SH-SY5Y (cell line): ENCODE results near the gene NEIL1.

ENCODE experiments used
- GATA2 ChIP-seq: IDR thresholded peaks from 2 replicates; pipeline ENCODE4 v1.6.1; 2011; ENCODE audit warnings: mild to moderate bottlenecking, low read depth, low read length
- GATA3 ChIP-seq: IDR thresholded peaks from 2 replicates; pipeline ENCODE4 v1.6.1; 2011; ENCODE audit warnings: low read depth, mild to moderate bottlenecking, low read length, moderate library complexity

The NEIL1 gene

DNA sequence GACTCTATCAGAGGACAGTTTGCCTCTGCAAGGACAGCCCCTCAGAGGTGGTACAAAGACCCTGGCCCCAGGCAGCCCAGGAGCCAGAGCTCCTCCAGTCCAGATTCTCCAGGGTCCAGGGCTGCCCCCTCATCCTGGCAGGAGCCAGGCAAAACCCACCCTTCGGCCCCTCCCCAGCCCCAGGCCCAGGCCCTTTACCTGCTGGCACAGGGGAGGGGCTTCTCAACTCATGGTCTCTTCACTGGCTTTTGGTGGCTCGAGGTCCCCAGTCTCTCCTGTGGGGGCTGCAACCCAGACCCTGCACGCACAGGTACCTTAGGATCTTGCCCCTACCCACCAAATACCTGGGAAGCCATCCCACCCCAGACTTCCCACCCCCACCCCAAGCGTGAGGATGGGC is 8.5 kb downstream of the NEIL1 start:
- TF ChIP-seq GATA2, result no peak
- TF ChIP-seq GATA3, result no peak

DNA sequence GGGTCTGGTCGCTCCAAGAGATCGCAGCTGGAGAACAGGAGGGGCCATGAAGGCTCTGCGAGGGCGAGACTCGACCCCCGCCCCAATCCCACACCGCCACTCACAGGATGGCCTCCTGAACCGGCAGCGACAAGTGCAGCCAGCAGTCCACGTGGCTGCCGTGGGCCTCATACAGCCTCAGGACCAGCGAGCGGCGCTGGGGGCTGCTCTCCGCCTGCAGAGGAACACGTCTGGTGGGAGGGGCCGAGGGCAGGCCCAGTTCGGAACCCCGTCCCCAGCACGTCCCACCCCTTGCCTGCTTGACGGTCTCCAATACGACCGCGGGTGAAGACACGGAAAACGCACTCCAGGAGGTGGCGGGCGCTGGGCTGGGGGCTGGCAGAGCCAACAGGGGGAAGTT is 9.2 kb downstream of the NEIL1 start:
- TF ChIP-seq GATA2 (no peak), GATA3 (no peak)

DNA sequence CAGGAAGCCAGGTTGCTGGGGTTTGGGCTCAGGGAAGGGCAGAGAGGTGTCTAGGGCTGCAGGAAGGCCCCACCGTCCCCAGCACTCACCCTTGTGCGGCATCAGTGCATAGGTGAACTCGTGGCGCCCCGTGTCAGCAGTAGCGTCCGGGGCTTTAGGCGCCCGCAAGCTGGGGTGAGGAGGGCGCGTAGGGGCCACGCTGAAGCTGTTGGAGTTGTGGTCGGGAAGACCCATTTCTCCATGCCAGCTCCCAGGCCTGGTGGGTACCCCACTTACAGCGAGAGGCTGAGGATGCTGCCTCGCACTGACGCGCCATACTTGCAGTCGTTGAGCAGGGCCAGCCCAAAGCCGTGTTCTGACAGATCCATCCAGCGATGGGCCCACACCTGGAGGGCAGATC is 9.7 kb downstream of the NEIL1 start:
- TF ChIP-seq GATA3, result no peak
- no peak for TF ChIP-seq GATA2

DNA sequence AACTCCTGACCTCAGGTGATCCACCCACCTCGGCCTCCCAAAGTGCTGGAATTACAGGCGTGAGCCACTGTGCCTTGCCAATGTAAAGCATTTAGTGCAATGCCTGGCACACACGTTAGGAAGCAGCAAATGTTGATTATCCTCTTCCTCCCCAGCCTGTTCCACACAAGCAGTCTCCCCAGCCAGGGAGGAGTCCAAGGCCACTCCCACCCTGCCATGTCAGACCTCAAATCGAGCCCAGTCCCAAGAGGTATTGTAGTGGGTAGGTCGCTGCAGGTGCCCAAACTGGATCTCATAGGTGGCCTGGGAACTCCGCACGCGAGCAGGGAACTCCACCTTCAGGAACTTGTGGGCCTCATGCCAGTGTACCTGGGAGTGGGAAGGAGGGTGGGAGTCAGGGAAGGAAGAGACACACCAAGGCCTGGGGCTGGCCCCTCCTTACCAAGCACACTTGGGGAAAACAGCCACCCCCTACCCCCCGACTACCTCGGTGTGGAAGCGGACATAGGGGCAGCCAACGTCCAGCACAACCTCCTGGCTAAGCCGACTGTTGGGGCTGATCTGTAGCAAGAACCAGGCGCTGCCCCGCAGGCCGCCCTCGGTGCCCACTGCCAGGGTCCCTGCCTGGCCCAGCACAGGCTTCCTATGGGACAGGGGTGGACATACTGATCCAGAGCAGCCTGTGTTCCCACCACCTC is 11.3 kb downstream of the NEIL1 start:
- TF ChIP-seq GATA3 (no peak), GATA2 (no peak)

DNA sequence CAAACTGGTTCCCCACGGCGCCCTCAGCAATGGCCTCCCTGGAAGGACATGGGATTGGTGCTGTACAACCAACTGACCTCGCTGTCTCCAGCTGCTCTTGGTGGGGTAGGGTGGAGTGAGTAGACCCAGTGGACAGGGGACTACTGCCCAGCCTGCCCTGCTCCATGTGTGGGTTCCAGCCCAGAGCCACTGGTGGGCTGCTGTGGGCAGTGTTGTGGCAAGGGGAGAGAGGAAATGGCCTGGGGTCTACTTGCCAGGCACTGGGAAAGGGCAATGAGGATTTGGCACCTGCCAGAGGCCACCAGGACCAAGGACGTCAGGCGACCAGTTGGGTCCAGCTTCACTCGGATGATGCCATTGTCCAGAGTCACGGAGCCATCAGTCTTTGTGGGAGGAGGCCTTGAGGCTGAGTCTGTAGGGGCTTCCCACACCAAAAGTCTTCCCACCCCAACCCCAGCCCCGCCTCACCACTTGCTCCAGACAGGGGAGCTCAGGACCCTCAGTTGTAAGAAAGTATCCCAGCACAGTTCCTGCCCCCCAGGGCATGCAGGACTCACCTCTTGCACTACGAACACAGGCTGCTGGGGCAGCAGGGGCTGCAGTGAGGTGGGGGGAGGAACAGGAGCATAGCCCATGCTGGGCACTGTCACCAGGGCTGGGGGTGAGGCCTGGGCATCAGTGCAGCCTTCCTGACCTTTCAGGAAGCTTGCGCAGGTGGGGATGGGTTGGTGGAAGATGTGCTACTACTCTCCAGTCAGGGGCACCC is 12.1 kb downstream of the NEIL1 start:
- TF ChIP-seq GATA2 (no peak), GATA3 (no peak)

DNA sequence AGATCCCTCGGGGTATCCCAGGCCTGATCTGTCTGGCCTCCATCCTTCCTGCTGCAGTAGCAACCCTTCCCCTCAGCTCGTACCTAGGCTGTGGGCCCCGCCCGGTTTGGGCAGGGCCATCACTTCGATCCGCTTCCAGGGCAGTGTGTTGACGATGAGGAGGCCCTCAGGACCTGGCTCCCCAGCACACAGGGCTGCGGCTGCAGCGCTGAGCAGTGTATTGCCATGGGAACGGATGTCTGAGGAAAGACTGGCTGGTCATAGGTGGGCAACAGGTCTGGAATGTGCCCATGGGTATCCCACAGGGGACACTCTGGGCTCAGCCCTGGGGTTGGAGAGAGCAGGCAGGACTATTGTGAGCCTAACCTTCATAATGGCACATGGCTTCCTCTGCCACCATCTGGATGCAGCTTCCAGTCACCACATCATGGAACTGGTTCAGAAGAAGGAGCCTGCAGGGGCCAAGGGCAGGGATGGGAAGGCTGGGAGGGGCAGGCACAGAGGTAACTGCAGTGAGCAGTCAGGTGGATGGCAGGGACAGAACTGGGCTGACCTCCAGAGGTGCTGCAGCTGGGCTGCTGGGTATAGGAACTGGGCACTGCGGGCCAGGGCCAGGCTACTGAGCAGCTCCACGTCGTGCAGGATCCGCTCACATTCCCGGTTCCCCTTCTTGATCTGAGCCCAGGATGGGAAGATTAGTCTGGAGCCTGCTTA is 12.9 kb downstream of the NEIL1 start:
- TF ChIP-seq GATA2, result no peak

DNA sequence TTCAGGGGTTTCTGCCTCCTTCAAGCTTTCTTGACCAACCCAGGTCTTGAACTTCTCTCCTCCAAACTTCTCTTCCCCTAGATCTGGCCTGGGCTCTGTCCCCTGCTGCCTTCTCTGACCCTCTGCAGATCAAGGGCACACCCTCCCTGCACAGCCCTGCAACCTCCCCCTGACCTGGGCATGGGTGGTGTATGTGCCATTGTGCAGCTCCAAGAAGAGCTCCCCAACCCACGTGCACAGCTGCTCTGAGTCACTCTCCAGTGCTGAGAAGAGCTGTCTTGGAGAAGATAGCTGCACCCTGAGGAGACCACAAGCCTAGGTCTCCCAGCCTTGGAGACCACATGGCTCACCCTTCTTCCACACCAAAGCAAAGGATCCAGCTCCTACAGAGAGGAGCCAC is 13.6 kb downstream of the NEIL1 start:
- no peak for TF ChIP-seq GATA3
- TF ChIP-seq GATA2, result no peak

DNA sequence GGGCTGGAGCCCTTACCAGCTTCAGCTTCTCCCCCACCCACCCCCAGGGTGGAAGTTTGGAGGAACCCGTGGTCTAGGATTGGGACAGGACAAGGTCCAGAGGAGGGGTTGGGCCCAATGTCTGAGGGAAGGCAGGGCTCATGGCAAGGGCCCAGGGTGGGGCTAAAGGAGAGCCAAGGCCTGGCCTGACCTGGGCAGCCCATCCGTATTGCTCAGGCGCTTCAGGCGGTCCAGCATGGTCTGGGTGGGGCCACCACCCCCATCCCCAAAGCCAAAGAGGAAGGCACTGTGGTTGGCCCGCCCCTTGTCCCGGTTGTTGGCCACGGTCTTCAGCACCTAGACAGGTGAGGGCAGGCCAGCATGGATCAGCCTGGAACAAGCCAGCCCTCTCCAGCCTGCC is 14.0 kb downstream of the NEIL1 start:
- no peak for TF ChIP-seq GATA3
- TF ChIP-seq GATA2, result no peak

DNA sequence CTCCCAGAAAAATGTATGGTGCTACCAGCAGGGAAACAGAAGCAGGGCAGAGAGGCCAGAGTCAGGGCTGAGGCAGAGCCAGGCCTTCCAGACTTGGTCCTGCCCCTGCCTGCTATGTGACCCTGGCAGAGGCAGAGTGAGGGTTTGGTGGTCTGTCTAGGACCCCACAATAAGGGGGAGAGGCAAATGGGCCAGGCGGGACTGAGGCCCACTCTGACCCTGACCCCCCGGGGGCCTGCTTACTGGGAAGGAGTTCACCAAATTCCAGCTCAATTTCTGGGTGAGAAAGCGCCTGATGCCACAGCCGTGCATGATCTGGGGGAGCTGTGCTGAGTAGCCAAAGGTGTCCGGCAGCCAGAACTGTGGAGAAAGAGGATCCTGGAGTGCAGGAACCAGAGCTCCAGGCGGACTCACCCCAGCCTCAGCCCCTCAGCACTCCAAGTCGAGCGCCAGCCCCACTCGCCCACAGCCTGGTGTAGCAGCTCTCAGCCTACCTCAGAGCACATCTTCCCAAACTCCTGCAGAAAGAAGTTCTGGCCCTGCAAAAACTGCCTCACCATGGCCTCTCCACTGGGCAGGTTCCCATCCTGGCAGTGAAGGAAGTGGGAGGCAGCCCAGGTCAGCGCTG is 14.6 kb downstream of the NEIL1 start:
- TF ChIP-seq GATA3 (no peak), GATA2 (no peak)

DNA sequence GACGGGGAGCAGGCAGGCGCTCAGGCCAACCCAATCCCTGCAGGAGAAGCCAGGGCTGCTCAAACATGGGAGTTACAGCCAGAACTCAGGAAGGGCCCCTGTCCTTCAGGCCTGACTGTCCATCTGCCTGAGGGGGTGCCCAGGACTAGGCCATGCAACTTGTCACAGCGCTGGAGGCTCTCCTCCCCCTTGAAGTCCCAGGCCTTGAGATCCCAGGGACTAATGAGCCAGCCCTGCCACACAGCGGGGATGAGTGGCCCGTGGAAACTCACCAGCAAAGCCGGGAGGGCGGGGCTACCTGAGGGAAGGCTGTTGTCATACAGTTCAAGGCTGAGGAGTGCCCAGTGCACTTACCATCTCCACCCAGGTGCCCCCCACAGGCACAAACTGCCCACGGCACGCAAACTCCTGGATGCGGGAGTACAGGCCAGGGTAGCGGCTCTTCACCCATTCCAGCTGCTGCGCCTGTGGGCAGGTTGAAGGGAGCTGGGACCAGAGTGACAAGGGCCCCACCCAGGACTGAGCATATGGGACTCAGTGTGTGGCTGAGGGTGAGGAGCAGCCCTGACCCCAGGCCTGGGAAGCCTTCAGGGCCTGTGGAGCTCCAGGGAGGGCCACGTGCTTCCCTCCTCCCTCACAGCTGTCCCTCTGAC is 15.3 kb downstream of the NEIL1 start:
- TF ChIP-seq GATA2 (no peak), GATA3 (no peak)

DNA sequence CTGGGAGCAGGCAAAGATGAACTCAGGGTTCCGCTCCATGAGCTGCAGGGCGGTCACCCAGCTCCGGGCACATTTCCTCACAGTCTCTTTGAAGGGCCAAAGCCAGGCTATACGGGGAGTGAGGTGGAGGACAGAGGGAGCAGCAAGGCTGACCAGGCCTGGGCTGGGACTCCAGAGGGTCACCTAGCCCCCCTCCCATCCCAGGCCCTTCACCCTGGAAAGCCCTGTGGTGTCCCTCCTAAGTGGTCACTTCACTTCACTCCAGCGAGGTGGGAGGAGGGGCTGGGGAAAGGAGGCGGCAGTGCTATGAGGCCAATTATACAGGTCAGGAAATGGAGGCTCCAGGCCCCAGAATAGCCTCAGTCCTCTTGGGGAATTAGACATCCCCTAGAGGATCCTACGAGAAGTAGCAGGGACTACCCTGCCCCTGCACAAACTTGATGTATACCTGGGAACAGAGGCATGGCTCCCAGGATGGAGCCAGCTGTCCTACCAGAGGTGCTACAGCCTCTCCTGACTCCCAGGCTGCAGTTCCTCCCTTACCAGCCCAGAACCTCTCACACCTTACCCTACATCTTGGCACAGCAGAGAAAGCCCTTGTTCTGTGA is 15.9 kb downstream of the NEIL1 start:
- TF ChIP-seq GATA2 (no peak), GATA3 (no peak)

DNA sequence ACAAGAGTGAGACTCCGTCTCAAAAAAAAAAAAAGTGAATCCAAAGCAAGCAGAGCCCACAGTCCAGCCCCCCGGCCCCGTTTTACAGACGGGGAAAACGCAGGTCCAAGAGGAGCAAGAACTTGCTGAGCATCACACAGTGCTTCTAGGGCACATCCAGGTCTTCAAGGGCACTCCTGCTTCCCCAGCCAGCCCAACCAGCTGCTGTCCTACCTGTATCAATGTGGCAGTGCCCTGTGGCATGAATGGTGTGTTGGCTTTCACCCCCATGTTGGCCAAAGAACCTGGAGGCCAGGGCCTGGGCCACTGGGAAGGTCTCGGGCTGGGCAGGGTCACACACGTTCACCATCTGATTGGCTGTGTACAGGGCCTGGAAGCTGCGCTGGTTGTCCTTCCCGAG is 16.9 kb downstream of the NEIL1 start:
- no peak for TF ChIP-seq GATA3
- TF ChIP-seq GATA2, result no peak

DNA sequence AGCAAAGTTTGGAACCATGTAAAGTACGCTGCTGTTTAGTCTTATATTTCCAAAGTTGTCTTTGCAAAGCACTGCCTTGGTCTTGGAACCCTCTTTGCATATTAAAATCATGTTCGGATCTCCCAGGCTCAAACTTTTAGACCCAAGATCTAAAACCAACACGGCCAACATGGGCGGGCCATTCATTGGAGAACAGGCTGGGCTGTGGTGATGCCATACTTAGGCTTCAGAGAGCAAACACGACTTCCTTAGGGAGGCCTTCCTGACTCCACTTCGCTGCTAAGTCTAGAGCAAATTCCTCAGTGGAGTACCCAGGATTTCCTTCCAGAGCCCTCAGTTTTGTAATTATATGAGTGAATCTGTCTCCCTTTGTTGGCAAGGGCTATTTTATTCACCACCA is 18.0 kb downstream of the NEIL1 start:
- TF ChIP-seq GATA2 (no peak), GATA3 (no peak)
